ENCODE data around the gene TXNDC2.
"Not testable (repeated sequence)": the region's sequence is repeated elsewhere in the genome, so short reads cannot be mapped to it uniquely, and the experiment has no call there.

TXNDC2 gene

GRCh38 chr18:9851511-9851910 is 34.3 kb upstream of the TXNDC2 start:
- H3K9me3 Mint-ChIP-seq: no peaks in the 10 kb centered on the region
- H3K27me3 Mint-ChIP-seq: peaks cover 26% of the 10 kb centered on the region
- DNase-seq (ENCODE audit: low spot score in 2 of 2): no peak
- no peak overlapping the region for H3K27ac Mint-ChIP-seq (ENCODE audit: low read depth)
- ATAC-seq (replicated peaks; ENCODE audit: extremely low read depth, poor library complexity, severe bottlenecking): no peak
- H3K4me1 Mint-ChIP-seq: no peaks in the 10 kb centered on the region
- no peaks in the 10 kb centered on the region for H3K36me3 Mint-ChIP-seq (ENCODE audit: insufficient read depth)
- H3K4me3 Mint-ChIP-seq: no peak overlapping the region

DNA sequence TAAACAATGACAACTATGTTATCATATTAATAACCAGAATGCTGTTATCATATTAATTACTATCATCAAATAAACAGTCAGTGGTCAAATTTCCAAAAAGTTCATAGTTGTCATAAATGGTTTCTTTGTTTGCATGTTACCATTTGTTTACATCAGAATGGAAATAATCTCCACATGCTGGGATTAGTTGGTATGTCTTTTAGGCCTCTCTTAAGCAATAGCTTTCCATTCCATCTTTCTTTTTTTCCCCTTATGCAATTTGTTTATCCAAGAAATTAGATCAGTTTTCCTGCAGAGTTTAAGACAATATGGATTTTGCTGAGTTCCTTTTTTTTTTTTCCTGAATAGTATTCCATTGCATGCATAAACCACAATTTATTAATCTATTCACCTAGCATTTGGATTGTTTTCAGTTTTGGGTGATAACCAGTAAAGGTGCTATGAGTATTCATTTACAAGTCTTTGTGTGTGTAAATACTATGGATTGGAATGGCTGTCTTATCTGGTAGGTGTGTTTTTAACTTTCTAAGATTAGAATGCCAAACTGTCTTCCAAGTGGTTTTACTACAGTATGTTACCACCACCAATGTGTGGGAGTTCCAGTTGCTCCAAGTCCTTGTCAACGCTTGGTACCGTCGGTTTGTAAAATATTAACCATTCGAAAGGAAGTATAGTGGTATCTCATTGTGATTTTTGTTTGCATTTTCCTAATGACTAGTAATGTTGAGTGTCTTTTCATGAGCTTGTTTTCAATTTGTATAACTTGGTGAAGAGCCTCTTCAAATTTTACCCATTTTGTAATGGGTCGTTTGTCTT is 33.3 kb upstream of the TXNDC2 start:
- ATAC-seq (replicated peaks; ENCODE audit: extremely low read depth, poor library complexity, severe bottlenecking) (no peak), DNase-seq (ENCODE audit: low spot score in 2 of 2) (no peak)
- Mint-ChIP-seq H3K27ac (ENCODE audit: low read depth) (no peak overlapping the region), H3K4me1 (no peaks in the 10 kb centered on the region), H3K27me3 (peaks cover 26% of the 10 kb centered on the region), H3K36me3 (ENCODE audit: insufficient read depth) (no peaks in the 10 kb centered on the region), H3K4me3 (no peak overlapping the region), H3K9me3 (no peaks in the 10 kb centered on the region)

- H3K4me1 Mint-ChIP-seq: no peaks in the 10 kb centered on the region
- H3K9me3 Mint-ChIP-seq: no peaks in the 10 kb centered on the region
- peaks cover 25% of the 10 kb centered on the region for H3K27me3 Mint-ChIP-seq
- no peak overlapping the region for H3K27ac Mint-ChIP-seq (ENCODE audit: low read depth)
- H3K4me3 Mint-ChIP-seq: no peak overlapping the region
- ATAC-seq (replicated peaks; ENCODE audit: extremely low read depth, poor library complexity, severe bottlenecking) (no peak), DNase-seq (ENCODE audit: low spot score in 2 of 2) (no peak)
- no peaks in the 10 kb centered on the region for H3K36me3 Mint-ChIP-seq (ENCODE audit: insufficient read depth)
These were observed 30.7 kb upstream of the TXNDC2 start for GRCh38 chr18:9854801-9855676.

GRCh38 chr18:9855681-9856080 is 30.1 kb upstream of the TXNDC2 start:
- Mint-ChIP-seq H3K4me1 (no peaks in the 10 kb centered on the region), H3K36me3 (ENCODE audit: insufficient read depth) (no peaks in the 10 kb centered on the region), H3K27ac (ENCODE audit: low read depth) (no peak overlapping the region), H3K9me3 (no peaks in the 10 kb centered on the region), H3K4me3 (no peak overlapping the region), H3K27me3 (peaks cover 22% of the 10 kb centered on the region)
- DNase-seq (ENCODE audit: low spot score in 2 of 2): no peak
- no peak for ATAC-seq (replicated peaks; ENCODE audit: extremely low read depth, poor library complexity, severe bottlenecking)

- H3K4me3 Mint-ChIP-seq: no peak overlapping the region
- no peak for ATAC-seq (replicated peaks; ENCODE audit: extremely low read depth, poor library complexity, severe bottlenecking)
- no peak overlapping the region for H3K27ac Mint-ChIP-seq (ENCODE audit: low read depth)
These were observed 29.7 kb upstream of the TXNDC2 start for GRCh38 chr18:9856092-9856491.

GRCh38 chr18:9857479-9857998 is 28.2 kb upstream of the TXNDC2 start:
- not testable (repeated sequence) for H3K4me1 Mint-ChIP-seq; DNase-seq (ENCODE audit: low spot score in 2 of 2); ATAC-seq (replicated peaks; ENCODE audit: extremely low read depth, poor library complexity, severe bottlenecking)

More at GRCh38 chr18:9856092-9856491, 29.7 kb upstream of the TXNDC2 start:
- no peak for DNase-seq (ENCODE audit: low spot score in 2 of 2)
- H3K36me3 Mint-ChIP-seq (ENCODE audit: insufficient read depth): no peaks in the 10 kb centered on the region
- no peaks in the 10 kb centered on the region for H3K9me3 Mint-ChIP-seq
- H3K4me1 Mint-ChIP-seq: no peaks in the 10 kb centered on the region
- H3K27me3 Mint-ChIP-seq: peaks cover 22% of the 10 kb centered on the region

GRCh38 chr18:9858642-9859041 is 27.1 kb upstream of the TXNDC2 start:
- Mint-ChIP-seq H3K4me1 (no peaks in the 10 kb centered on the region), H3K27me3 (peaks cover 22% of the 10 kb centered on the region), H3K36me3 (ENCODE audit: insufficient read depth) (no peaks in the 10 kb centered on the region), H3K27ac (ENCODE audit: low read depth) (no peak overlapping the region), H3K4me3 (no peak overlapping the region), H3K9me3 (no peaks in the 10 kb centered on the region)
- DNase-seq (ENCODE audit: low spot score in 2 of 2) (no peak), ATAC-seq (replicated peaks; ENCODE audit: extremely low read depth, poor library complexity, severe bottlenecking) (no peak)

More at GRCh38 chr18:9857479-9857998, 28.2 kb upstream of the TXNDC2 start:
- not testable (repeated sequence) for H3K9me3 Mint-ChIP-seq; H3K4me3 Mint-ChIP-seq; H3K36me3 Mint-ChIP-seq (ENCODE audit: insufficient read depth); H3K27ac Mint-ChIP-seq (ENCODE audit: low read depth)
- H3K27me3 Mint-ChIP-seq: peaks cover 22% of the 10 kb centered on the region

DNA sequence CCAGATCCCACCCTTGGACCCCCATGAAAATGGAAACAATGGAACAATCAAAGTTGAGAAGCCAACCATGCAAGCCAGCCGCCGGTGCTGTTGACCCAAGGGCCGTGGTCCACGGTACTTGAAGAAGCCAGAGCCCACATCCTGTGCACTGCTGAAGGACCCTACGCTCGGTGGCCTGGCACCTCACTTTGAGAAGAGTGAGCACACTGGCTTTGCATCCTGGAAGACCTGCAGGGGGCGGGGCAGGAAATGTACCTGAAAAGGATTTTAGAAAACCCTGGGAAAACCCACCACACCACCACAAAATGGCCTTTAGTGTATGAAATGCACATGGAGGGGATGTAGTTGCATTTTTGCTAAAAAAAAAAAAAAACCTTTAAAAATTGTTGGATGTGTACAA is 26.5 kb upstream of the TXNDC2 start:
- Mint-ChIP-seq H3K9me3 (no peaks in the 10 kb centered on the region), H3K4me1 (no peaks in the 10 kb centered on the region), H3K4me3 (no peak overlapping the region), H3K27me3 (peaks cover 22% of the 10 kb centered on the region), H3K36me3 (ENCODE audit: insufficient read depth) (no peaks in the 10 kb centered on the region), H3K27ac (ENCODE audit: low read depth) (no peak overlapping the region)
- ATAC-seq (replicated peaks; ENCODE audit: extremely low read depth, poor library complexity, severe bottlenecking): no peak
- DNase-seq (ENCODE audit: low spot score in 2 of 2): no peak

GRCh38 chr18:9860682-9861081 is 25.1 kb upstream of the TXNDC2 start:
- H3K27me3 Mint-ChIP-seq: peaks cover 28% of the 10 kb centered on the region
- H3K9me3 Mint-ChIP-seq: peaks cover 7% of the 10 kb centered on the region
- H3K36me3 Mint-ChIP-seq (ENCODE audit: insufficient read depth): no peaks in the 10 kb centered on the region
- DNase-seq (ENCODE audit: low spot score in 2 of 2) (no peak), ATAC-seq (replicated peaks; ENCODE audit: extremely low read depth, poor library complexity, severe bottlenecking) (no peak)
- H3K4me3 Mint-ChIP-seq: no peak overlapping the region
- no peaks in the 10 kb centered on the region for H3K4me1 Mint-ChIP-seq
- no peak overlapping the region for H3K27ac Mint-ChIP-seq (ENCODE audit: low read depth)

- peaks cover 12% of the 10 kb centered on the region for H3K9me3 Mint-ChIP-seq
- DNase-seq (ENCODE audit: low spot score in 2 of 2): no peak
- no peaks in the 10 kb centered on the region for H3K4me1 Mint-ChIP-seq
- H3K4me3 Mint-ChIP-seq: no peak overlapping the region
- no peaks in the 10 kb centered on the region for H3K36me3 Mint-ChIP-seq (ENCODE audit: insufficient read depth)
- H3K27me3 Mint-ChIP-seq: peaks cover 28% of the 10 kb centered on the region
- no peak overlapping the region for H3K27ac Mint-ChIP-seq (ENCODE audit: low read depth)
- ATAC-seq (replicated peaks; ENCODE audit: extremely low read depth, poor library complexity, severe bottlenecking): no peak
These were observed 24.6 kb upstream of the TXNDC2 start for GRCh38 chr18:9861157-9861556.

DNA sequence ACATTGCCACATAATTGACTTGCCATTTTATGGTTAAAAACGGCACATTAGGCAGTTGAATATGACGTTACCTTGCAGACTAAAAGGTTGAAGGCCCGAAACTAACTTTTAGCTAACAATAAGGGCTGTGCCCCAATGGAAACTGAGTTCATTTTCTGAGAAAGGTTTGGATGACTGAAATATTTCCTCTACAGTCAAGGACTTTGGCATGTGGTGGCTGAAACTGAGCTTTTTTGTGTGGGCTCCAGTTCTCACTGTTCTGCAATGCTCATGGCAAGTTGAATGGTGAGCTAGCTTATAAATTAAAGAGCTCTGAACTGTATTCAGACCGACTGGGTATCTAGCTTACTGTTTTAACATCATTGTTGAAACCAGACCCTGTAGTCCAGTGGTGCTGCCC is 23.8 kb upstream of the TXNDC2 start:
- DNase-seq (ENCODE audit: low spot score in 2 of 2) (no peak), ATAC-seq (replicated peaks; ENCODE audit: extremely low read depth, poor library complexity, severe bottlenecking) (no peak)
- Mint-ChIP-seq H3K4me1 (no peaks in the 10 kb centered on the region), H3K36me3 (ENCODE audit: insufficient read depth) (no peaks in the 10 kb centered on the region), H3K4me3 (no peak overlapping the region), H3K27me3 (peaks cover 30% of the 10 kb centered on the region), H3K9me3 (peaks cover 14% of the 10 kb centered on the region), H3K27ac (ENCODE audit: low read depth) (no peak overlapping the region)

DNA sequence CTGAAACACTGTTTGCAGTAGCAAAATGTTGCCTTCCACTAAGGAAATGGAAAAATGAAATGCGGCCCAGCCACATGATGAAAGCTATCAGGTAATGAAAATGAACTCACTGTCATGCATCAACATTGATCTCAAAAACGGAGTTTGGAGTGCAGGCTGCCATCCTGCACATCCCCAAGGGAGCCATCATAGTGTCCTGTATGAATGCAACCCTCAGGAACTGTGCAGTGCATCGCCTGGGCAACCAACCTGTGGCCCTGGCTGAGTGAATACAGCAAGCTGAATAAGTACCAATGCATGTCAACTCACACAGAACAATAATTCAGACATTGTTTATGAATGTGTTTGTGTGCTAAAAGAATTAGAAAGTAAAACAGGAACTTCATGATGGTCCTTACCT is 23.1 kb upstream of the TXNDC2 start:
- H3K9me3 Mint-ChIP-seq: peaks cover 14% of the 10 kb centered on the region
- no peak for ATAC-seq (replicated peaks; ENCODE audit: extremely low read depth, poor library complexity, severe bottlenecking)
- no peak overlapping the region for H3K4me3 Mint-ChIP-seq
- H3K27ac Mint-ChIP-seq (ENCODE audit: low read depth): no peak overlapping the region
- H3K4me1 Mint-ChIP-seq: no peaks in the 10 kb centered on the region
- H3K36me3 Mint-ChIP-seq (ENCODE audit: insufficient read depth): no peaks in the 10 kb centered on the region
- no peak for DNase-seq (ENCODE audit: low spot score in 2 of 2)
- peaks cover 30% of the 10 kb centered on the region for H3K27me3 Mint-ChIP-seq
